PC-3 (cell line): ENCODE results near the gene KCNS3. TPM values are rescaled to one million over a fixed set of nuclear protein-coding genes. Genes with fewer than 3 reads are reported as not detected.
A peak's percentile ranks its signal among the peaks of the same experiment; 100 is the strongest.

Experiments
- ATAC-seq: fragments of 200-7000 bp; cut with Tn5 transposase; 2 replicates; pipeline ENCODE4 v1.9.1; 2020; ENCODE audit warnings: mild to moderate bottlenecking, moderate library complexity
- BruUV-seq: library from RNA; stranded (reverse); fragments of 400-500 nt; replicated peaks from 2 replicates; lab custom pipeline; 2021; lab: Mats Ljungman, UMichigan
- CTCF ChIA-PET: fragments of 300-600 bp; sonication (Branson Sonifier 250); formaldehyde crosslinking; loops from one replicate; lab custom pipeline; 2022; ENCODE audit warnings: antibody characterized with exemption; lab: Charles Lee
- POLR2A ChIA-PET: fragments of 300-600 bp; sonication (Branson Sonifier 250); formaldehyde crosslinking; loops from one replicate; lab custom pipeline; 2022; ENCODE audit warnings: antibody characterized with exemption; ENCODE audit not compliant: unreplicated experiment; lab: Charles Lee
- DNase-seq: peaks from one replicate; pipeline ENCODE4 v3.0.0-alpha.2; 2015
- H2AFZ ChIP-seq: fragments of 300-600 bp; sonication (generic); 2 replicates; pipeline ENCODE4 v1.6.0; 2016; ENCODE audit warnings: antibody characterized with exemption, low read length
- H3F3A ChIP-seq: fragments of 300-600 bp; sonication (generic); one replicate; pipeline ENCODE4 v1.6.0; 2017; ENCODE audit warnings: antibody characterized with exemption, low read length, control low read depth, mild to moderate bottlenecking; ENCODE audit not compliant: unreplicated experiment
- H3K27ac ChIP-seq: fragments of 300-600 bp; sonication (generic); 2 replicates; pipeline ENCODE4 v1.5.1; 2016; ENCODE audit warnings: mild to moderate bottlenecking, low read length
- H3K27me3 ChIP-seq: fragments of 300-600 bp; sonication (generic); 2 replicates; pipeline ENCODE4 v1.6.1; 2016; ENCODE audit warnings: low read length, mixed read lengths
- H3K36me3 ChIP-seq: fragments of 300-600 bp; sonication (generic); 2 replicates; pipeline ENCODE4 v1.6.1; 2016; ENCODE audit warnings: low read depth, mixed run types, low read length, mixed read lengths
- H3K4me1 ChIP-seq: fragments of 300-600 bp; sonication (generic); 2 replicates; pipeline ENCODE4 v1.5.1; 2016; ENCODE audit warnings: low read length; ENCODE audit not compliant: insufficient read depth
- H3K4me2 ChIP-seq: fragments of 300-600 bp; sonication (generic); 2 replicates; pipeline ENCODE4 v1.6.0; 2016; ENCODE audit warnings: low read length
- H3K4me3 ChIP-seq: fragments of 300-600 bp; sonication (generic); 2 replicates; pipeline ENCODE4 v1.5.1; 2016; ENCODE audit warnings: mild to moderate bottlenecking, low read length, mixed read lengths
- H3K79me2 ChIP-seq: fragments of 300-600 bp; sonication (generic); 2 replicates; pipeline ENCODE4 v1.6.1; 2017; ENCODE audit warnings: low read length, mixed read lengths
- H3K9ac ChIP-seq: fragments of 300-600 bp; sonication (generic); 2 replicates; pipeline ENCODE4 v1.6.0; 2016; ENCODE audit warnings: mild to moderate bottlenecking, low read length
- H3K9me2 ChIP-seq: fragments of 300-600 bp; sonication (generic); replicated peaks from 2 replicates; pipeline ENCODE4 v1.6.1; 2016; ENCODE audit warnings: mixed run types, low read length, mixed read lengths
- H3K9me3 ChIP-seq: fragments of 300-600 bp; sonication (generic); 2 replicates; pipeline ENCODE4 v1.6.1; 2016; ENCODE audit warnings: low read length, mixed read lengths
- H4K20me1 ChIP-seq: fragments of 300-600 bp; sonication (generic); 2 replicates; pipeline ENCODE4 v1.6.1; 2016; ENCODE audit warnings: low read length, mixed read lengths
- EZH2 ChIP-seq: fragments of 300-600 bp; sonication (generic); IDR thresholded peaks from one replicate; pipeline ENCODE4 v1.6.1; 2017; ENCODE audit warnings: antibody characterized with exemption, mild to moderate bottlenecking, low read length; ENCODE audit not compliant: unreplicated experiment
- EZH2phosphoT487 ChIP-seq: fragments of 300-600 bp; sonication (generic); IDR thresholded peaks from 2 replicates; pipeline ENCODE4 v1.6.1; 2018; ENCODE audit warnings: mild to moderate bottlenecking, antibody characterized with exemption, low read length, borderline replicate concordance
- intact Hi-C: fragments of 100-400 bp; cut with micrococcal nuclease; formaldehyde crosslinking; loops from 2 replicates; pipeline ENCODE4 v1.9.0; 2023
- total RNA-seq: library from RNA; depleted of rRNA; stranded (reverse); fragments of >200 nt; gene quantifications from 2 replicates; pipeline ENCODE4 v1.2.3, GENCODE V29; 2014
- TF ChIP-seq, protein P1 (sequence below): fragments of 300-600 bp; sonication (generic); conservative IDR thresholded peaks from 2 replicates; pipeline ENCODE4 v1.5.1; 2017; ENCODE audit warnings: antibody characterized with exemption, low read depth, mild to moderate bottlenecking, low read length

Gene KCNS3
- total RNA-seq, 1 experiment from 2014 or later: 5.8 TPM

DNA sequence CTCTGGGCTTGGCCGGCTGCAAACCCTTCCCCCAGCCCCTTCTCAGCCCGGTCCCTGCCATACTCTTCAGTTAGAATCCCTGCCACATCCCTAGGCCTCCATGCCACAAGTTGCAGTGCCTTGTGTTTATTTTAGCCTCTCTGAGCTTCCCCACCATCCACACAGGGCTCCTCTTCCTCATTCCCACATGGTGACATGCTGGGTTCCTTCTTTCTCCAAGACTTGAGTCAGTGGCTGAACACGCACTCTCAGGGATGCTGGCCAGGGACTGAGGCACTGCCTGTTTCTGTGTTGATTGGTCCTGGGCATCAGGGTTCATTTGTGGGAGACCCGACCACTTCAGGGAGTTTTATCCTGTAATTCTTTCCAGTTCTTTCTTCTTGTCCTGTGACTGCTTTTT lies 56.3 kb downstream of the KCNS3 start:
- Histone ChIP-seq H3K4me2 (no peak overlapping the region), H3K9me3 (no peaks in the 10 kb centered on the region), H3K4me1 (no peaks in the 10 kb centered on the region), H3F3A (no peaks in the 10 kb centered on the region), H3K27me3 (peaks cover 12% of the 10 kb centered on the region; the same call in 1 of the 2 replicates), H3K27ac (no peak overlapping the region), H3K4me3 (no peak overlapping the region), H3K36me3 (no peaks in the 10 kb centered on the region), H3K79me2 (no peaks in the 10 kb centered on the region), H4K20me1 (no peaks in the 10 kb centered on the region), H3K9ac (no peak overlapping the region), H3K9me2 (no peaks in the 10 kb centered on the region), H2AFZ (no peak overlapping the region)
- ATAC-seq (no peak), DNase-seq (peak; percentile 28)
- intact Hi-C loops: no loop called here
- no TSS peak for BruUV-seq
- ChIA-PET POLR2A (no interaction called here), CTCF (no interaction called here)
- TF ChIP-seq, protein P1, sequence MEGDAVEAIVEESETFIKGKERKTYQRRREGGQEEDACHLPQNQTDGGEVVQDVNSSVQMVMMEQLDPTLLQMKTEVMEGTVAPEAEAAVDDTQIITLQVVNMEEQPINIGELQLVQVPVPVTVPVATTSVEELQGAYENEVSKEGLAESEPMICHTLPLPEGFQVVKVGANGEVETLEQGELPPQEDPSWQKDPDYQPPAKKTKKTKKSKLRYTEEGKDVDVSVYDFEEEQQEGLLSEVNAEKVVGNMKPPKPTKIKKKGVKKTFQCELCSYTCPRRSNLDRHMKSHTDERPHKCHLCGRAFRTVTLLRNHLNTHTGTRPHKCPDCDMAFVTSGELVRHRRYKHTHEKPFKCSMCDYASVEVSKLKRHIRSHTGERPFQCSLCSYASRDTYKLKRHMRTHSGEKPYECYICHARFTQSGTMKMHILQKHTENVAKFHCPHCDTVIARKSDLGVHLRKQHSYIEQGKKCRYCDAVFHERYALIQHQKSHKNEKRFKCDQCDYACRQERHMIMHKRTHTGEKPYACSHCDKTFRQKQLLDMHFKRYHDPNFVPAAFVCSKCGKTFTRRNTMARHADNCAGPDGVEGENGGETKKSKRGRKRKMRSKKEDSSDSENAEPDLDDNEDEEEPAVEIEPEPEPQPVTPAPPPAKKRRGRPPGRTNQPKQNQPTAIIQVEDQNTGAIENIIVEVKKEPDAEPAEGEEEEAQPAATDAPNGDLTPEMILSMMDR: no peak
- TF ChIP-seq EZH2phosphoT487: no peak
- TF ChIP-seq EZH2: no peak

- no peaks in the 10 kb centered on the region for H3K9me3 ChIP-seq
- ChIA-PET POLR2A (no interaction called here), CTCF (no interaction called here)
- no peaks in the 10 kb centered on the region for H3K79me2 ChIP-seq
- intact Hi-C loops: no loop called here
- H3K4me3 ChIP-seq: no peak overlapping the region
- H4K20me1 ChIP-seq: no peaks in the 10 kb centered on the region
- ATAC-seq (no peak), DNase-seq (peak; percentile 7)
- H3K27ac ChIP-seq: no peak overlapping the region
- H3F3A ChIP-seq: no peaks in the 10 kb centered on the region
- no peaks in the 10 kb centered on the region for H3K4me1 ChIP-seq
- H3K4me2 ChIP-seq: no peak overlapping the region
- H3K36me3 ChIP-seq: no peaks in the 10 kb centered on the region
- H3K27me3 ChIP-seq: peaks cover 12% of the 10 kb centered on the region; the same call in 1 of the 2 replicates
- H3K9ac ChIP-seq: no peak overlapping the region
- TF ChIP-seq, protein P1: no peak
- TF ChIP-seq EZH2phosphoT487: no peak
- TF ChIP-seq EZH2: no peak
- H3K9me2 ChIP-seq: no peaks in the 10 kb centered on the region
- no peak overlapping the region for H2AFZ ChIP-seq
- BruUV-seq: no TSS peak
Measured at GRCh38 chr2:17935242-17935885, 56.9 kb downstream of the KCNS3 start.

DNA sequence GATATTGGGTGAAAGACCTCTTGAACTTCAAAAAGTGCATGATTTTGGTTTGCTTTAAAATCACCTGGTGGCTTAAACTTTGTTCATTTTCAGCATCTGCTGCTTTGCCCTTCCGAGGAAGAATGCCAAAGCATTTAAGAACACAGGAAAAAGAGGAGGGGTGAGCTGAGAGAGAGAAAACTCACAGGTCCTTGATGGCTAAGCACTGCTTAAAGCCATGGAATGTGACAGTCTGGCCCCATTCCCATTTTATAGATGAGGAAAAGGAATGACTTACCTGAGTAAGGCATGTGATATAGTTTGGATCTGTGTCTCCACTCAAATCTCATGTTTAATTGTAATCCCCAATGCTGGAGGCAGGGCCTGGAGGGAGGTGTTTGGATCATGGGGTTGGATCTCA lies 58.1 kb downstream of the KCNS3 start:
- CTCF ChIA-PET: no interaction called here
- no peak for ATAC-seq
- TF ChIP-seq EZH2phosphoT487: no peak
- no peak for TF ChIP-seq EZH2
- TF ChIP-seq, protein P1: no peak

More for the DNA sequence above, 58.1 kb downstream of the KCNS3 start:
- no peaks in the 10 kb centered on the region for H3K4me1 ChIP-seq
- H3K4me3 ChIP-seq: no peak overlapping the region
- intact Hi-C loops: no loop called here
- peaks cover 6% of the 10 kb centered on the region; the same call in 1 of the 2 replicates for H3K27me3 ChIP-seq
- no peak for DNase-seq
- no TSS peak for BruUV-seq
- H2AFZ ChIP-seq: no peak overlapping the region
- H3K36me3 ChIP-seq: no peaks in the 10 kb centered on the region
- H3K9me3 ChIP-seq: no peaks in the 10 kb centered on the region
- H3K9me2 ChIP-seq: no peaks in the 10 kb centered on the region
- H3K9ac ChIP-seq: no peak overlapping the region
- no peak overlapping the region for H3K4me2 ChIP-seq
- POLR2A ChIA-PET: no interaction called here
- H4K20me1 ChIP-seq: no peaks in the 10 kb centered on the region
- H3K79me2 ChIP-seq: no peaks in the 10 kb centered on the region
- no peak overlapping the region for H3K27ac ChIP-seq
- H3F3A ChIP-seq: no peaks in the 10 kb centered on the region
